ENCODE measurements around the gene IQCK. TPM values are rescaled to one million over a fixed set of nuclear protein-coding genes. Genes with fewer than 3 reads are reported as not detected.
A peak's percentile ranks its signal among the peaks of the same experiment; 100 is the strongest.

IQCK gene
- total RNA-seq, 1 donor from 2014 or later, result 18.6 TPM

GRCh38 chr16:19688396-19689024 is 29.6 kb upstream of the IQCK start:
- peaks cover 34% of the 10 kb centered on the region for H3K36me3 Mint-ChIP-seq (ENCODE audit: low read depth, unreplicated experiment)
- no peak overlapping the region for H3K27ac Mint-ChIP-seq (ENCODE audit: unreplicated experiment)
- no peak overlapping the region for H3K4me3 Mint-ChIP-seq (ENCODE audit: unreplicated experiment)
- H3K9me3 Mint-ChIP-seq (ENCODE audit: unreplicated experiment), result no peaks in the 10 kb centered on the region
- no peaks in the 10 kb centered on the region for H3K27me3 Mint-ChIP-seq (ENCODE audit: unreplicated experiment)
- H3K4me1 Mint-ChIP-seq (ENCODE audit: unreplicated experiment), result peaks cover 17% of the 10 kb centered on the region
- no peak for TF ChIP-seq CTCF (IDR thresholded peaks at IDR 0.05; ENCODE audit: unreplicated experiment)
- DNase-seq (ENCODE audit: low spot score), result no peak

- no peak for TF ChIP-seq CTCF (IDR thresholded peaks at IDR 0.05; ENCODE audit: unreplicated experiment)
- no peak for DNase-seq (ENCODE audit: low spot score)
- peaks cover 31% of the 10 kb centered on the region for H3K36me3 Mint-ChIP-seq (ENCODE audit: low read depth, unreplicated experiment)
- H3K9me3 Mint-ChIP-seq (ENCODE audit: unreplicated experiment), result no peaks in the 10 kb centered on the region
- peaks cover 17% of the 10 kb centered on the region for H3K4me1 Mint-ChIP-seq (ENCODE audit: unreplicated experiment)
- no peaks in the 10 kb centered on the region for H3K27me3 Mint-ChIP-seq (ENCODE audit: unreplicated experiment)
- H3K4me3 Mint-ChIP-seq (ENCODE audit: unreplicated experiment), result no peak overlapping the region
- H3K27ac Mint-ChIP-seq (ENCODE audit: unreplicated experiment), result no peak overlapping the region
Measured at GRCh38 chr16:19689342-19689741, 28.7 kb upstream of the IQCK start.

GRCh38 chr16:19690196-19690595 is 27.9 kb upstream of the IQCK start:
- H3K4me1 Mint-ChIP-seq (ENCODE audit: unreplicated experiment), result peaks cover 17% of the 10 kb centered on the region
- no peak for DNase-seq (ENCODE audit: low spot score)
- H3K9me3 Mint-ChIP-seq (ENCODE audit: unreplicated experiment), result no peaks in the 10 kb centered on the region
- no peaks in the 10 kb centered on the region for H3K27me3 Mint-ChIP-seq (ENCODE audit: unreplicated experiment)
- TF ChIP-seq CTCF (IDR thresholded peaks at IDR 0.05; ENCODE audit: unreplicated experiment), result no peak
- no peak overlapping the region for H3K27ac Mint-ChIP-seq (ENCODE audit: unreplicated experiment)
- H3K36me3 Mint-ChIP-seq (ENCODE audit: low read depth, unreplicated experiment), result peaks cover 22% of the 10 kb centered on the region
- no peak overlapping the region for H3K4me3 Mint-ChIP-seq (ENCODE audit: unreplicated experiment)

GRCh38 chr16:19691161-19691711 is 26.8 kb upstream of the IQCK start:
- no peak for TF ChIP-seq CTCF (IDR thresholded peaks at IDR 0.05; ENCODE audit: unreplicated experiment)
- Mint-ChIP-seq H3K27ac (ENCODE audit: unreplicated experiment) (peak overlapping the region; percentile 74), H3K36me3 (ENCODE audit: low read depth, unreplicated experiment) (peaks cover 12% of the 10 kb centered on the region), H3K4me3 (ENCODE audit: unreplicated experiment) (no peak overlapping the region), H3K4me1 (ENCODE audit: unreplicated experiment) (peaks cover 17% of the 10 kb centered on the region), H3K9me3 (ENCODE audit: unreplicated experiment) (no peaks in the 10 kb centered on the region), H3K27me3 (ENCODE audit: unreplicated experiment) (no peaks in the 10 kb centered on the region)
- DNase-seq (ENCODE audit: low spot score), result no peak

GRCh38 chr16:19694989-19695388 is 23.1 kb upstream of the IQCK start:
- no peak for TF ChIP-seq CTCF (IDR thresholded peaks at IDR 0.05; ENCODE audit: unreplicated experiment)
- Mint-ChIP-seq H3K27ac (ENCODE audit: unreplicated experiment) (no peak overlapping the region), H3K27me3 (ENCODE audit: unreplicated experiment) (no peaks in the 10 kb centered on the region), H3K4me1 (ENCODE audit: unreplicated experiment) (peaks cover 24% of the 10 kb centered on the region), H3K9me3 (ENCODE audit: unreplicated experiment) (no peaks in the 10 kb centered on the region), H3K36me3 (ENCODE audit: low read depth, unreplicated experiment) (peaks cover 19% of the 10 kb centered on the region), H3K4me3 (ENCODE audit: unreplicated experiment) (no peak overlapping the region)
- DNase-seq (ENCODE audit: low spot score), result no peak
